ENCODE data around the gene MZB1. TPM values are rescaled to one million over a fixed set of nuclear protein-coding genes. Genes with fewer than 3 reads are reported as not detected.

The MZB1 gene
- total RNA-seq, 1 experiment from 2014 or later = 1.1 TPM

GRCh38 chr5:139364466-139364865 is 25.2 kb downstream of the MZB1 start (continued):
- TF ChIP-seq, protein P1, sequence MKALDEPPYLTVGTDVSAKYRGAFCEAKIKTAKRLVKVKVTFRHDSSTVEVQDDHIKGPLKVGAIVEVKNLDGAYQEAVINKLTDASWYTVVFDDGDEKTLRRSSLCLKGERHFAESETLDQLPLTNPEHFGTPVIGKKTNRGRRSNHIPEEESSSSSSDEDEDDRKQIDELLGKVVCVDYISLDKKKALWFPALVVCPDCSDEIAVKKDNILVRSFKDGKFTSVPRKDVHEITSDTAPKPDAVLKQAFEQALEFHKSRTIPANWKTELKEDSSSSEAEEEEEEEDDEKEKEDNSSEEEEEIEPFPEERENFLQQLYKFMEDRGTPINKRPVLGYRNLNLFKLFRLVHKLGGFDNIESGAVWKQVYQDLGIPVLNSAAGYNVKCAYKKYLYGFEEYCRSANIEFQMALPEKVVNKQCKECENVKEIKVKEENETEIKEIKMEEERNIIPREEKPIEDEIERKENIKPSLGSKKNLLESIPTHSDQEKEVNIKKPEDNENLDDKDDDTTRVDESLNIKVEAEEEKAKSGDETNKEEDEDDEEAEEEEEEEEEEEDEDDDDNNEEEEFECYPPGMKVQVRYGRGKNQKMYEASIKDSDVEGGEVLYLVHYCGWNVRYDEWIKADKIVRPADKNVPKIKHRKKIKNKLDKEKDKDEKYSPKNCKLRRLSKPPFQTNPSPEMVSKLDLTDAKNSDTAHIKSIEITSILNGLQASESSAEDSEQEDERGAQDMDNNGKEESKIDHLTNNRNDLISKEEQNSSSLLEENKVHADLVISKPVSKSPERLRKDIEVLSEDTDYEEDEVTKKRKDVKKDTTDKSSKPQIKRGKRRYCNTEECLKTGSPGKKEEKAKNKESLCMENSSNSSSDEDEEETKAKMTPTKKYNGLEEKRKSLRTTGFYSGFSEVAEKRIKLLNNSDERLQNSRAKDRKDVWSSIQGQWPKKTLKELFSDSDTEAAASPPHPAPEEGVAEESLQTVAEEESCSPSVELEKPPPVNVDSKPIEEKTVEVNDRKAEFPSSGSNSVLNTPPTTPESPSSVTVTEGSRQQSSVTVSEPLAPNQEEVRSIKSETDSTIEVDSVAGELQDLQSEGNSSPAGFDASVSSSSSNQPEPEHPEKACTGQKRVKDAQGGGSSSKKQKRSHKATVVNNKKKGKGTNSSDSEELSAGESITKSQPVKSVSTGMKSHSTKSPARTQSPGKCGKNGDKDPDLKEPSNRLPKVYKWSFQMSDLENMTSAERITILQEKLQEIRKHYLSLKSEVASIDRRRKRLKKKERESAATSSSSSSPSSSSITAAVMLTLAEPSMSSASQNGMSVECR (CRISPR knock-in tag; IDR thresholded peaks at IDR 0.05; ENCODE audit: borderline replicate concordance) = no peak
- TF ChIP-seq SOX15 (CRISPR knock-in tag; IDR thresholded peaks at IDR 0.05) (no peak), GABPB1 (CRISPR knock-in tag; IDR thresholded peaks at IDR 0.05) (no peak)

DNA sequence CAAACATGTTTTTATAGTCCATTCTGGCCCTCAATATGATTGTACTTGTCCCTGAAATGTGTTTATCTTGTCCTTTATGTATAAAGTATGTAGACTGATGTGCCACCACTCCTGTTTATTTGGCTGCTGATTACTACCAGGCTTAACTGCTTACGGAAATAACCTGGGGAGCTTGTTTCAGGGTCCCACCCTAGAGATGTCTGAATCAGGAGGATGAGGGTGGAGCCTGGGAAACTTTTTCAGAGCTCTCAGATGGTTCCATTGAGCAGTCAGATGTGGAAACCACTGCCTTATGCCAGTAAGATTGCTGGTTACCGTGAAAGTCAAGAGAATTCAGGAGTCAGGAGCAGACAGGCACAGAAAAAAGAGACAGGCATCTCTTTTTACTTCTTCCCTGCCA is 25.8 kb downstream of the MZB1 start:
- Mint-ChIP-seq H3K4me3 (no peak overlapping the region), H3K27ac (no peak overlapping the region; the same call in 1 of the 2 replicates), H3K4me1 (no peaks in the 10 kb centered on the region), H3K27me3 (ENCODE audit: low read depth) (no peaks in the 10 kb centered on the region), H3K36me3 (peaks cover 52% of the 10 kb centered on the region), H3K9me3 (no peaks in the 10 kb centered on the region)
- ATAC-seq = no peak
- TF ChIP-seq ZNF138 (CRISPR knock-in tag; conservative IDR thresholded peaks at IDR 0.05) (no peak), SMAD3 (CRISPR knock-in tag; IDR thresholded peaks at IDR 0.05; ENCODE audit: borderline replicate concordance) (no peak), FOXP1 (CRISPR knock-in tag; IDR thresholded peaks at IDR 0.05; ENCODE audit: borderline replicate concordance) (no peak), NR2C2 (CRISPR knock-in tag; IDR thresholded peaks at IDR 0.05) (no peak), GABPB1 (CRISPR knock-in tag; IDR thresholded peaks at IDR 0.05) (no peak), ZNF121 (CRISPR knock-in tag; IDR thresholded peaks at IDR 0.05) (no peak), NR3C1 (CRISPR knock-in tag; conservative IDR thresholded peaks at IDR 0.05; ENCODE audit: low read depth) (no peak), SOX15 (CRISPR knock-in tag; IDR thresholded peaks at IDR 0.05) (no peak), SMAD4 (CRISPR knock-in tag; IDR thresholded peaks at IDR 0.05) (no peak)
- TF ChIP-seq, protein P2, sequence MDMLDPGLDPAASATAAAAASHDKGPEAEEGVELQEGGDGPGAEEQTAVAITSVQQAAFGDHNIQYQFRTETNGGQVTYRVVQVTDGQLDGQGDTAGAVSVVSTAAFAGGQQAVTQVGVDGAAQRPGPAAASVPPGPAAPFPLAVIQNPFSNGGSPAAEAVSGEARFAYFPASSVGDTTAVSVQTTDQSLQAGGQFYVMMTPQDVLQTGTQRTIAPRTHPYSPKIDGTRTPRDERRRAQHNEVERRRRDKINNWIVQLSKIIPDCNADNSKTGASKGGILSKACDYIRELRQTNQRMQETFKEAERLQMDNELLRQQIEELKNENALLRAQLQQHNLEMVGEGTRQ (CRISPR knock-in tag; IDR thresholded peaks at IDR 0.05) = no peak
- TF ChIP-seq, protein P3, sequence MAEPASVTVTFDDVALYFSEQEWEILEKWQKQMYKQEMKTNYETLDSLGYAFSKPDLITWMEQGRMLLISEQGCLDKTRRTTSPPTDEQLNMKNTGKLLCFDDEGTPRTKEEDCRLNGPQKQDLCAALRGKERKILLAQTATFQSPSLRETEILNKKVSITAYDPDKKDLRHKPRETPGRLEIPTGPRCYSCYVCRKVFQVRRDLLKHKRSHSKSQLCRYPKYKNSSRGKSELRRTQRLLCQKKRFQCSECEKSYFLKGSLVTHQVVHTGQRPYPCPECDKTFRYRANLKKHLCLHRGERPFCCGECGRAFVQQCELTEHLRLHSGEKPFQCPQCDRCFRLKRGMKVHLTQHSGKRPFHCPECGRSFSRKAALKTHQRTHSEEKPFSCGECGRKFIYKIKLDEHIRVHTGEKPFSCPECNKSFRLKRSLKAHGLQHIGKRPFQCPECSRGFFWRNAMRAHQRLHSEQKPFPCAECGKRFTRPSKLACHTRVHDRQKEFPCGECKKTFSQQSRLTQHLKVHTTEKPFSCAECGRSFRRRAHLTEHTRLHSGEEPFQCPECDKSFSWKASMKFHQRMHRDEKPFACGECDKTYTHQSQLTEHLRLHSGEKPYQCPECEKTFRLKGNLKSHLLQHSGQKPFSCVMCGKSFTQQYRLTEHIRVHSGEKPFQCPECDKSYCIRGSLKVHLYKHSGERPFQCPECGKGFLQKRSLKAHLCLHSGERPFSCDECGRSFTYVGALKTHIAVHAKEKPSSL (CRISPR knock-in tag; conservative IDR thresholded peaks at IDR 0.05) = no peak
- no peak for DNase-seq (ENCODE audit: low spot score)
- ChIA-PET CTCF (no interaction called here), POLR2A (interaction anchor here (0.5 to 0.6 kb wide), 2 partner anchors 12 to 40 kb away, joined by 3 to 4 read pairs; no protein-coding TSS in a partner anchor)

DNA sequence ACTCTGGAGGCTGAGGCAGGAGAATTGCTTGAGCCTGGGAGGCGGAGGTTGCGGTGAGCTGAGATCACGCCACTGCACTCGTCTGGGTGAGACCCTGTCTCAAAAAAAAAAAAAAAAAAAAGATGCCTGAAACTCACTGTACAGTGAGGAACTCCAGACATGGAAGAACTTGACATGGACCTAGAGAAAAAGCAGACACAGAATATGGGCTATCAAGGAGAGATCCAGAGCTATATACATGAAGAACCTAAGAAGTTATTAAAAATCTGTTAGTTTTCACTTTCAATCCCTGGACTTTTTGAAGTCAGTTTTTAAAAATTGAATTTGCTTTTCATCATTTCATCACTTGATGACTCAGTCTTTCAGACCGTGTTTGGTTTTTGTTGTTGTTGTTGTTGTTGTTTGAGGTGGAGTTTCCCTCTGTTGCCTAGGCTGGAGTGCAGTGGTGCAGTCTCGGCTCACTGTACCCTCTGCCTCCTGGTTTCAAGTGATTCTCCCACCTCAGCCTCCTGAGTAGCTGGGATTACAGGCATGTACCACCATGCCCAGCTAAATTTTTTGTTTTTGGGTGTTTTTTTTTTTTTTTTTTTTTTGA is 27.8 kb downstream of the MZB1 start:
- Mint-ChIP-seq H3K27ac (peak overlapping the region; percentile 74; the same call in 1 of the 2 replicates), H3K4me3 (no peak overlapping the region), H3K36me3 (peaks cover 48% of the 10 kb centered on the region), H3K9me3 (no peaks in the 10 kb centered on the region), H3K27me3 (ENCODE audit: low read depth) (no peaks in the 10 kb centered on the region), H3K4me1 (peaks cover 4% of the 10 kb centered on the region)
- TF ChIP-seq RORB (CRISPR knock-in tag; IDR thresholded peaks at IDR 0.05) (no peak), CDX4 (CRISPR knock-in tag; IDR thresholded peaks at IDR 0.05; ENCODE audit: borderline replicate concordance) (no peak), ZNF396 (CRISPR knock-in tag; IDR thresholded peaks at IDR 0.05; ENCODE audit: borderline replicate concordance) (no peak), SP1 (CRISPR knock-in tag; conservative IDR thresholded peaks at IDR 0.05) (no peak)
- ChIA-PET CTCF (interaction anchor here (0.7 kb wide), 1 partner anchor 65 kb away, joined by 3 read pairs; no protein-coding TSS in a partner anchor), POLR2A (interaction anchor here (0.6 kb wide), 1 partner anchor 332 kb away, joined by 6 read pairs; no protein-coding TSS in a partner anchor)
- ATAC-seq (no peak), DNase-seq (ENCODE audit: low spot score) (no peak)

Data from WTC11 (cell line).